Iris pigment epithelial cell (primary cell): ENCODE data around the gene SRRM3.
"Not testable (repeated sequence)": the region's sequence is repeated elsewhere in the genome, so short reads cannot be mapped to it uniquely, and the experiment has no call there.

Experiments used
- DNase-seq: peaks from one replicate; pipeline ENCODE4 v3.0.0-alpha.2; 2011; ENCODE audit warnings: low read depth

Gene SRRM3

GRCh38 chr7:76291351-76292212 lies 89.9 kb downstream of the SRRM3 start:
- peak; percentile 97 for DNase-seq

GRCh38 chr7:76292213-76292573 lies 90.5 kb downstream of the SRRM3 start:
- DNase-seq = peak; percentile 56

GRCh38 chr7:76292911-76293310 lies 91.2 kb downstream of the SRRM3 start:
- DNase-seq = not testable (repeated sequence)

- DNase-seq = no peak
Measured at GRCh38 chr7:76293407-76293901, 91.8 kb downstream of the SRRM3 start.

- peak; percentile 98 for DNase-seq
Measured at GRCh38 chr7:76294344-76295024, 92.8 kb downstream of the SRRM3 start.

- DNase-seq = peak; percentile 95
Measured at GRCh38 chr7:76296743-76297740, 95.3 kb downstream of the SRRM3 start.

- peak; percentile 95 for DNase-seq
Measured at GRCh38 chr7:76300166-76300731, 98.6 kb downstream of the SRRM3 start.

GRCh38 chr7:76301000-76301399 lies 99.3 kb downstream of the SRRM3 start:
- DNase-seq = no peak

- peak; percentile 91 for DNase-seq
Measured at GRCh38 chr7:76302347-76303201, 100.9 kb downstream of the SRRM3 start, which contains the start of gene HSPB1. TSS of gene HSPB1 (plus strand) at chr7:76302673. CDS start at chr7:76302713, 40 bp downstream.

GRCh38 chr7:76303202-76304147 lies 101.8 kb downstream of the SRRM3 start:
- DNase-seq = peak; percentile 91

GRCh38 chr7:76304888-76305375 lies 103.2 kb downstream of the SRRM3 start:
- DNase-seq = no peak

- DNase-seq = not testable (repeated sequence)
Measured at GRCh38 chr7:76308874-76309273, 107.2 kb downstream of the SRRM3 start.

- DNase-seq = not testable (repeated sequence)
Measured at GRCh38 chr7:76309341-76310101, 107.8 kb downstream of the SRRM3 start.

- no peak for DNase-seq
Measured at GRCh38 chr7:76310102-76310957, 108.6 kb downstream of the SRRM3 start.

GRCh38 chr7:76311838-76312237 lies 110.1 kb downstream of the SRRM3 start:
- DNase-seq = not testable (repeated sequence)

- DNase-seq = peak; percentile 89
Measured at GRCh38 chr7:76314042-76314721, 112.5 kb downstream of the SRRM3 start.

- DNase-seq = not testable (repeated sequence)
Measured at GRCh38 chr7:76314740-76315139, 113.0 kb downstream of the SRRM3 start.
